ENCODE measurements around the gene TFAP2A. TPM values are rescaled to one million over a fixed set of nuclear protein-coding genes. Genes with fewer than 3 reads are reported as not detected.

TFAP2A gene
- total RNA-seq, 2 experiments from 2014 or later: 0.10 TPM; not detected in 1

- Mint-ChIP-seq H3K27me3 (peaks cover 99% of the 10 kb centered on the region), H3K36me3 (peaks cover 12% of the 10 kb centered on the region), H3K4me3 (no peak overlapping the region), H3K27ac (no peak overlapping the region), H3K4me1 (peaks cover 4% of the 10 kb centered on the region), H3K9me3 (peaks cover 13% of the 10 kb centered on the region)
- DNase-seq: no peak
Observed at GRCh38 chr6:10389739-10390494, 25.0 kb downstream of the TFAP2A start.

- H3K4me3 Mint-ChIP-seq: no peak overlapping the region
- DNase-seq: no peak
- peaks cover 23% of the 10 kb centered on the region for H3K36me3 Mint-ChIP-seq
- H3K27me3 Mint-ChIP-seq: peaks cover 98% of the 10 kb centered on the region
- no peak overlapping the region for H3K27ac Mint-ChIP-seq
- peaks cover 22% of the 10 kb centered on the region for H3K9me3 Mint-ChIP-seq
- H3K4me1 Mint-ChIP-seq: peaks cover 15% of the 10 kb centered on the region
Observed at GRCh38 chr6:10386756-10387654, 27.9 kb downstream of the TFAP2A start.

- Mint-ChIP-seq H3K9me3 (peaks cover 22% of the 10 kb centered on the region), H3K27me3 (peaks cover 98% of the 10 kb centered on the region), H3K27ac (no peak overlapping the region), H3K4me3 (no peak overlapping the region), H3K36me3 (peaks cover 23% of the 10 kb centered on the region), H3K4me1 (peaks cover 15% of the 10 kb centered on the region)
- DNase-seq: no peak
Observed at GRCh38 chr6:10386220-10386619, 28.7 kb downstream of the TFAP2A start.

GRCh38 chr6:10385524-10386132 is 29.2 kb downstream of the TFAP2A start:
- Mint-ChIP-seq H3K27ac (no peak overlapping the region), H3K4me1 (peaks cover 15% of the 10 kb centered on the region), H3K36me3 (peaks cover 23% of the 10 kb centered on the region), H3K4me3 (no peak overlapping the region), H3K9me3 (peaks cover 22% of the 10 kb centered on the region), H3K27me3 (peaks cover 98% of the 10 kb centered on the region)
- no peak for DNase-seq

- peaks cover 12% of the 10 kb centered on the region for H3K4me1 Mint-ChIP-seq
- no peak for DNase-seq
- H3K36me3 Mint-ChIP-seq: peaks cover 17% of the 10 kb centered on the region
- H3K9me3 Mint-ChIP-seq: peaks cover 18% of the 10 kb centered on the region
- H3K4me3 Mint-ChIP-seq: no peak overlapping the region
- H3K27me3 Mint-ChIP-seq: peaks cover 98% of the 10 kb centered on the region
- H3K27ac Mint-ChIP-seq: peak overlapping the region; percentile 4
Observed at GRCh38 chr6:10384610-10385523, 30.0 kb downstream of the TFAP2A start.

- peaks cover 15% of the 10 kb centered on the region for H3K9me3 Mint-ChIP-seq
- peaks cover 15% of the 10 kb centered on the region for H3K36me3 Mint-ChIP-seq
- no peak for DNase-seq
- H3K4me1 Mint-ChIP-seq: peaks cover 11% of the 10 kb centered on the region
- H3K4me3 Mint-ChIP-seq: no peak overlapping the region
- peaks cover 95% of the 10 kb centered on the region for H3K27me3 Mint-ChIP-seq
- peak overlapping the region; percentile 4 for H3K27ac Mint-ChIP-seq
Observed at GRCh38 chr6:10384091-10384609, 30.7 kb downstream of the TFAP2A start.

- no peak overlapping the region for H3K27ac Mint-ChIP-seq
- H3K36me3 Mint-ChIP-seq: peaks cover 15% of the 10 kb centered on the region
- peaks cover 91% of the 10 kb centered on the region for H3K27me3 Mint-ChIP-seq
- peaks cover 11% of the 10 kb centered on the region for H3K4me1 Mint-ChIP-seq
- DNase-seq: no peak
- peaks cover 15% of the 10 kb centered on the region for H3K9me3 Mint-ChIP-seq
- no peak overlapping the region for H3K4me3 Mint-ChIP-seq
Observed at GRCh38 chr6:10383331-10384090, 31.4 kb downstream of the TFAP2A start.

- peaks cover 15% of the 10 kb centered on the region for H3K9me3 Mint-ChIP-seq
- no peak overlapping the region for H3K4me3 Mint-ChIP-seq
- H3K27me3 Mint-ChIP-seq: peaks cover 90% of the 10 kb centered on the region
- peaks cover 15% of the 10 kb centered on the region for H3K36me3 Mint-ChIP-seq
- H3K27ac Mint-ChIP-seq: no peak overlapping the region
- H3K4me1 Mint-ChIP-seq: peaks cover 11% of the 10 kb centered on the region
- no peak for DNase-seq
Observed at GRCh38 chr6:10382728-10383330, 32.0 kb downstream of the TFAP2A start.

- no peak overlapping the region for H3K27ac Mint-ChIP-seq
- DNase-seq: no peak
- peaks cover 15% of the 10 kb centered on the region for H3K36me3 Mint-ChIP-seq
- H3K9me3 Mint-ChIP-seq: peaks cover 15% of the 10 kb centered on the region
- H3K4me1 Mint-ChIP-seq: peaks cover 11% of the 10 kb centered on the region
- no peak overlapping the region for H3K4me3 Mint-ChIP-seq
- H3K27me3 Mint-ChIP-seq: peaks cover 90% of the 10 kb centered on the region
Observed at GRCh38 chr6:10382322-10382721, 32.6 kb downstream of the TFAP2A start.

GRCh38 chr6:10381830-10382208 is 33.1 kb downstream of the TFAP2A start:
- no peak overlapping the region for H3K27ac Mint-ChIP-seq
- H3K4me3 Mint-ChIP-seq: no peak overlapping the region
- H3K27me3 Mint-ChIP-seq: peaks cover 90% of the 10 kb centered on the region
- no peak for DNase-seq
- H3K4me1 Mint-ChIP-seq: peaks cover 11% of the 10 kb centered on the region
- peaks cover 15% of the 10 kb centered on the region for H3K36me3 Mint-ChIP-seq
- peaks cover 15% of the 10 kb centered on the region for H3K9me3 Mint-ChIP-seq

GRCh38 chr6:10381133-10381829 is 33.6 kb downstream of the TFAP2A start:
- no peak overlapping the region for H3K4me3 Mint-ChIP-seq
- H3K4me1 Mint-ChIP-seq: peaks cover 11% of the 10 kb centered on the region
- peaks cover 84% of the 10 kb centered on the region for H3K27me3 Mint-ChIP-seq
- no peak for DNase-seq
- H3K9me3 Mint-ChIP-seq: peaks cover 15% of the 10 kb centered on the region
- no peak overlapping the region for H3K27ac Mint-ChIP-seq
- H3K36me3 Mint-ChIP-seq: peaks cover 15% of the 10 kb centered on the region

GRCh38 chr6:10375391-10375969 is 39.4 kb downstream of the TFAP2A start:
- Mint-ChIP-seq H3K27ac (no peak overlapping the region), H3K4me1 (no peaks in the 10 kb centered on the region), H3K27me3 (peaks cover 40% of the 10 kb centered on the region), H3K9me3 (no peaks in the 10 kb centered on the region), H3K36me3 (no peaks in the 10 kb centered on the region), H3K4me3 (no peak overlapping the region)
- DNase-seq: no peak
